Lower leg skin (tissue), 3 donors: ENCODE measurements around the gene TBX18.

Source experiments
- CTCF ChIP-seq, 3 donors: fragments of 450-650 bp; IDR thresholded peaks; one replicate each; pipeline ENCODE4 v1.5.1; 2016; ENCODE audit warnings: antibody characterized with exemption in 3 of 3, mild to moderate bottlenecking in 3 of 3, moderate library complexity in 2 of 3
- POLR2A ChIP-seq, 2 donors: fragments of 450-650 bp; IDR thresholded peaks; one replicate each; pipeline ENCODE4 v1.6.1; 2016 to 2017; ENCODE audit warnings: antibody characterized with exemption in 2 of 2, mild to moderate bottlenecking in 1 of 2, moderate library complexity in 1 of 2

- TF ChIP-seq CTCF (IDR thresholded peaks at IDR 0.05) (no peak), POLR2A (IDR thresholded peaks at IDR 0.05) (no peak)
Measured at GRCh38 chr6:84665401-84665800, 99.0 kb downstream of the TBX18 start.
